SK-N-SH treated with all-trans-retinoic acid at 6 μM for 48 hours (cell line): ENCODE results near the gene SUGT1.

Experiments
- ATAC-seq: fragments of 200-7000 bp; cut with Tn5 transposase; 3 replicates; pipeline ENCODE4 v1.9.1; 2020; ENCODE audit warnings: mild to moderate bottlenecking, moderate library complexity
- ARNTL ChIP-seq: fragments of 450-650 bp; formaldehyde crosslinking; IDR thresholded peaks from 2 replicates; pipeline ENCODE4 v1.5.0; 2020; ENCODE audit warnings: low read depth, mild to moderate bottlenecking, moderate library complexity, borderline replicate concordance
- BACH2 ChIP-seq: fragments of 250-450 bp; sonication (Bioruptor Pico); IDR thresholded peaks from 2 replicates; pipeline ENCODE4 v1.9.0; 2021; ENCODE audit warnings: mild to moderate bottlenecking, borderline replicate concordance
- CREB5 ChIP-seq: fragments of 250-450 bp; sonication (Bioruptor Pico); IDR thresholded peaks from 2 replicates; pipeline ENCODE4 v1.5.1; 2020; ENCODE audit warnings: low read depth, mild to moderate bottlenecking, moderate library complexity
- CSDC2 ChIP-seq: fragments of 250-450 bp; sonication (Bioruptor Pico); IDR thresholded peaks from 2 replicates; pipeline ENCODE4 v1.5.0; 2020; ENCODE audit warnings: mild to moderate bottlenecking, moderate library complexity
- CSRNP3 ChIP-seq: fragments of 250-450 bp; sonication (Bioruptor Pico); IDR thresholded peaks from 2 replicates; pipeline ENCODE4 v1.5.1; 2021; ENCODE audit warnings: mild to moderate bottlenecking, moderate library complexity
- ESRRG ChIP-seq: fragments of 250-450 bp; sonication (Bioruptor Pico); IDR thresholded peaks from 2 replicates; pipeline ENCODE4 v1.6.1; 2021; ENCODE audit warnings: mild to moderate bottlenecking
- GLIS3 ChIP-seq: fragments of 250-450 bp; sonication (Bioruptor Pico); IDR thresholded peaks from 2 replicates; pipeline ENCODE4 v1.5.0; 2020; ENCODE audit warnings: mild to moderate bottlenecking, moderate library complexity
- ISL1 ChIP-seq: fragments of 250-450 bp; sonication (Bioruptor Pico); IDR thresholded peaks from 2 replicates; pipeline ENCODE4 v2.1.2; 2022; ENCODE audit warnings: mild to moderate bottlenecking, moderate library complexity
- OSR1 ChIP-seq: fragments of 250-450 bp; sonication (Bioruptor Pico); IDR thresholded peaks from 2 replicates; pipeline ENCODE4 v1.8.0; 2022; ENCODE audit warnings: moderate library complexity, mild to moderate bottlenecking, inconsistent platforms
- PATZ1 ChIP-seq: fragments of 250-450 bp; sonication (Bioruptor Pico); IDR thresholded peaks from 2 replicates; pipeline ENCODE4 v1.8.0; 2020; ENCODE audit warnings: mild to moderate bottlenecking, moderate library complexity, borderline replicate concordance
- POU6F1 ChIP-seq: fragments of 250-450 bp; sonication (Bioruptor Pico); IDR thresholded peaks from 2 replicates; pipeline ENCODE4 v1.8.0; 2021; ENCODE audit warnings: low read depth, mild to moderate bottlenecking, moderate library complexity, borderline replicate concordance
- PPARA ChIP-seq: fragments of 250-450 bp; sonication (Bioruptor Pico); IDR thresholded peaks from 2 replicates; pipeline ENCODE4 v1.5.0; 2020; ENCODE audit warnings: mild to moderate bottlenecking, borderline replicate concordance
- RARB ChIP-seq: fragments of 250-450 bp; sonication (Bioruptor Pico); IDR thresholded peaks from 2 replicates; pipeline ENCODE4 v1.8.0; 2021; ENCODE audit warnings: mild to moderate bottlenecking, moderate library complexity
- SNAI2 ChIP-seq: fragments of 250-450 bp; sonication (Bioruptor Pico); IDR thresholded peaks from 2 replicates; pipeline ENCODE4 v1.5.0; 2020; ENCODE audit warnings: mild to moderate bottlenecking, moderate library complexity
- TCF4 ChIP-seq: fragments of 250-450 bp; sonication (Bioruptor Pico); IDR thresholded peaks from 2 replicates; pipeline ENCODE4 v1.8.0; 2021; ENCODE audit warnings: mild to moderate bottlenecking, moderate library complexity, borderline replicate concordance
- TOX ChIP-seq: fragments of 250-450 bp; sonication (Bioruptor Pico); IDR thresholded peaks from 2 replicates; pipeline ENCODE4 v1.8.0; 2021; ENCODE audit warnings: mild to moderate bottlenecking, moderate library complexity, borderline replicate concordance
- TSHZ2 ChIP-seq: fragments of 250-450 bp; sonication (Bioruptor Pico); IDR thresholded peaks from 2 replicates; pipeline ENCODE4 v1.5.0; 2020; ENCODE audit warnings: mild to moderate bottlenecking, moderate library complexity
- ZC3H10 ChIP-seq: fragments of 250-450 bp; sonication (Bioruptor Pico); IDR thresholded peaks from 2 replicates; pipeline ENCODE4 v1.5.1; 2021; ENCODE audit warnings: mild to moderate bottlenecking, moderate library complexity
- ZFP30 ChIP-seq: fragments of 450-650 bp; formaldehyde crosslinking; IDR thresholded peaks from 2 replicates; pipeline ENCODE4 v1.5.0; 2022; ENCODE audit warnings: mild to moderate bottlenecking, moderate library complexity
- ZNF565 ChIP-seq: fragments of 450-650 bp; formaldehyde crosslinking; conservative IDR thresholded peaks from 2 replicates; pipeline ENCODE4 v1.5.0; 2020; ENCODE audit warnings: low read depth, mild to moderate bottlenecking, moderate library complexity
- ZNF70 ChIP-seq: fragments of 450-650 bp; formaldehyde crosslinking; IDR thresholded peaks from 2 replicates; pipeline ENCODE4 v1.5.0; 2020; ENCODE audit warnings: mild to moderate bottlenecking, moderate library complexity
- ZNF8 ChIP-seq: fragments of 450-650 bp; formaldehyde crosslinking; IDR thresholded peaks from 2 replicates; pipeline ENCODE4 v1.5.0; 2020; ENCODE audit warnings: mild to moderate bottlenecking, moderate library complexity

The SUGT1 gene

GRCh38 chr13:52638666-52639328 lies 13.8 kb upstream of the SUGT1 start:
- ATAC-seq: no peak
- TF ChIP-seq ISL1 (CRISPR knock-in tag): no peak
- TF ChIP-seq TOX: no peak
- no peak for TF ChIP-seq POU6F1 (CRISPR knock-in tag)
- no peak for TF ChIP-seq ESRRG
- no peak for TF ChIP-seq GLIS3 (CRISPR knock-in tag)
- TF ChIP-seq ZNF70 (CRISPR knock-in tag): no peak
- no peak for TF ChIP-seq TCF4 (CRISPR knock-in tag)
- TF ChIP-seq RARB (CRISPR knock-in tag): no peak
- no peak for TF ChIP-seq PPARA
- no peak for TF ChIP-seq BACH2 (CRISPR knock-in tag)
- no peak for TF ChIP-seq ZFP30
- no peak for TF ChIP-seq ZNF565 (CRISPR knock-in tag)
- TF ChIP-seq ZNF8 (CRISPR knock-in tag): no peak
- no peak for TF ChIP-seq CSDC2
- TF ChIP-seq CSRNP3: no peak
- TF ChIP-seq SNAI2 (CRISPR knock-in tag): no peak
- TF ChIP-seq TSHZ2 (CRISPR knock-in tag): no peak

- TF ChIP-seq OSR1 (CRISPR knock-in tag): no peak
- TF ChIP-seq RARB (CRISPR knock-in tag): no peak
- no peak for TF ChIP-seq ESRRG
- no peak for TF ChIP-seq CREB5 (CRISPR knock-in tag)
- TF ChIP-seq GLIS3 (CRISPR knock-in tag): no peak
- no peak for TF ChIP-seq ARNTL (CRISPR knock-in tag)
- no peak for ATAC-seq
Observed at GRCh38 chr13:52642131-52642530, 10.5 kb upstream of the SUGT1 start, which contains the start of gene HNRNPA1L2. TSS of gene HNRNPA1L2 (plus strand) at chr13:52642431. CDS start at chr13:52642493, 62 bp downstream.

- peak; percentile 40; the same call in 1 of the 3 replicates for ATAC-seq
- no peak for TF ChIP-seq ZNF8 (CRISPR knock-in tag)
- no peak for TF ChIP-seq ZC3H10 (CRISPR knock-in tag)
- TF ChIP-seq CSRNP3: no peak
- TF ChIP-seq TSHZ2 (CRISPR knock-in tag): no peak
- no peak for TF ChIP-seq ZNF70 (CRISPR knock-in tag)
- no peak for TF ChIP-seq RARB (CRISPR knock-in tag)
- TF ChIP-seq ZFP30: no peak
- no peak for TF ChIP-seq PATZ1 (CRISPR knock-in tag)
- no peak for TF ChIP-seq BACH2 (CRISPR knock-in tag)
- TF ChIP-seq POU6F1 (CRISPR knock-in tag): no peak
- no peak for TF ChIP-seq PPARA
- TF ChIP-seq TOX: no peak
Observed at GRCh38 chr13:52644108-52644507, 8.5 kb upstream of the SUGT1 start.
